RWPE2 (cell line): ENCODE results near the gene DNAAF2.

Source experiments
- ATAC-seq: fragments of 200-7000 bp; cut with Tn5 transposase; 3 replicates; pipeline ENCODE4 v1.9.1; 2021; ENCODE audit warnings: low read depth
- DNase-seq: peaks from one replicate; pipeline ENCODE4 v3.0.0-alpha.2; 2020; ENCODE audit warnings: low spot score
- H3K27ac ChIP-seq: fragments of 450-650 bp; 2 replicates; pipeline ENCODE4 v1.5.1; 2017; ENCODE audit warnings: mild to moderate bottlenecking; ENCODE audit not compliant: poor library complexity, severe bottlenecking
- H3K27me3 ChIP-seq: fragments of 250-450 bp; sonication (Bioruptor Pico); 2 replicates; pipeline ENCODE4 v1.5.1; 2021; ENCODE audit warnings: mild to moderate bottlenecking, moderate library complexity; ENCODE audit not compliant: insufficient read depth, poor library complexity, severe bottlenecking
- H3K36me3 ChIP-seq: fragments of 250-450 bp; sonication (Bioruptor Pico); 2 replicates; pipeline ENCODE4 v1.5.1; 2020; ENCODE audit warnings: low read depth, mild to moderate bottlenecking, moderate library complexity
- H3K4me1 ChIP-seq: fragments of 250-450 bp; sonication (Bioruptor Pico); 2 replicates; pipeline ENCODE4 v1.5.1; 2021; ENCODE audit warnings: mild to moderate bottlenecking, moderate library complexity; ENCODE audit not compliant: insufficient read depth, poor library complexity, severe bottlenecking
- H3K4me3 ChIP-seq: fragments of 250-450 bp; sonication (Bioruptor Pico); 2 replicates; pipeline ENCODE4 v1.5.1; 2021; ENCODE audit warnings: mild to moderate bottlenecking, moderate library complexity; ENCODE audit not compliant: severe bottlenecking
- H3K9me3 ChIP-seq: fragments of 250-450 bp; sonication (Bioruptor Pico); 2 replicates; pipeline ENCODE4 v1.5.1; 2021; ENCODE audit warnings: mild to moderate bottlenecking, moderate library complexity; ENCODE audit not compliant: severe bottlenecking
- TF ChIP-seq, protein P1 (sequence below): fragments of 450-650 bp; IDR thresholded peaks from one replicate; pipeline ENCODE4 v1.5.1; 2017; ENCODE audit warnings: mild to moderate bottlenecking, moderate library complexity; ENCODE audit not compliant: poor library complexity, severe bottlenecking

Gene DNAAF2

GRCh38 chr14:49598485-49599300 is 36.4 kb downstream of the DNAAF2 start, which contains the start of gene LRR1:
LRR1 (plus strand) TSS chr14:49598940; CDS start chr14:49599021, 81 bp downstream.
- peak within 1 kb of the TSS; percentile 82 for H3K27ac ChIP-seq
- peak within 1 kb of the TSS; percentile 93 for H3K4me3 ChIP-seq
- no peaks in the 10 kb centered on the region for H3K9me3 ChIP-seq
- peaks cover 24% of the 10 kb centered on the region for H3K36me3 ChIP-seq
- peak; percentile 93 for DNase-seq
- peaks cover 22% of the 10 kb centered on the region for H3K4me1 ChIP-seq
- TF ChIP-seq, protein P1, sequence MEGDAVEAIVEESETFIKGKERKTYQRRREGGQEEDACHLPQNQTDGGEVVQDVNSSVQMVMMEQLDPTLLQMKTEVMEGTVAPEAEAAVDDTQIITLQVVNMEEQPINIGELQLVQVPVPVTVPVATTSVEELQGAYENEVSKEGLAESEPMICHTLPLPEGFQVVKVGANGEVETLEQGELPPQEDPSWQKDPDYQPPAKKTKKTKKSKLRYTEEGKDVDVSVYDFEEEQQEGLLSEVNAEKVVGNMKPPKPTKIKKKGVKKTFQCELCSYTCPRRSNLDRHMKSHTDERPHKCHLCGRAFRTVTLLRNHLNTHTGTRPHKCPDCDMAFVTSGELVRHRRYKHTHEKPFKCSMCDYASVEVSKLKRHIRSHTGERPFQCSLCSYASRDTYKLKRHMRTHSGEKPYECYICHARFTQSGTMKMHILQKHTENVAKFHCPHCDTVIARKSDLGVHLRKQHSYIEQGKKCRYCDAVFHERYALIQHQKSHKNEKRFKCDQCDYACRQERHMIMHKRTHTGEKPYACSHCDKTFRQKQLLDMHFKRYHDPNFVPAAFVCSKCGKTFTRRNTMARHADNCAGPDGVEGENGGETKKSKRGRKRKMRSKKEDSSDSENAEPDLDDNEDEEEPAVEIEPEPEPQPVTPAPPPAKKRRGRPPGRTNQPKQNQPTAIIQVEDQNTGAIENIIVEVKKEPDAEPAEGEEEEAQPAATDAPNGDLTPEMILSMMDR = no peak
- peak; percentile 81 for ATAC-seq
- H3K27me3 ChIP-seq = no peaks in the 10 kb centered on the region

- no peaks in the 10 kb centered on the region for H3K9me3 ChIP-seq
- H3K4me1 ChIP-seq = peaks cover 22% of the 10 kb centered on the region
- H3K27ac ChIP-seq = peak overlapping the region; percentile 82
- peak overlapping the region; percentile 93 for H3K4me3 ChIP-seq
- ATAC-seq = peak; percentile 5; the same call in 2 of the 3 replicates
- H3K36me3 ChIP-seq = peaks cover 22% of the 10 kb centered on the region
- no peaks in the 10 kb centered on the region for H3K27me3 ChIP-seq
- DNase-seq = no peak
- TF ChIP-seq, protein P1 = no peak
These were observed 36.9 kb downstream of the DNAAF2 start for GRCh38 chr14:49598189-49598484.

DNA sequence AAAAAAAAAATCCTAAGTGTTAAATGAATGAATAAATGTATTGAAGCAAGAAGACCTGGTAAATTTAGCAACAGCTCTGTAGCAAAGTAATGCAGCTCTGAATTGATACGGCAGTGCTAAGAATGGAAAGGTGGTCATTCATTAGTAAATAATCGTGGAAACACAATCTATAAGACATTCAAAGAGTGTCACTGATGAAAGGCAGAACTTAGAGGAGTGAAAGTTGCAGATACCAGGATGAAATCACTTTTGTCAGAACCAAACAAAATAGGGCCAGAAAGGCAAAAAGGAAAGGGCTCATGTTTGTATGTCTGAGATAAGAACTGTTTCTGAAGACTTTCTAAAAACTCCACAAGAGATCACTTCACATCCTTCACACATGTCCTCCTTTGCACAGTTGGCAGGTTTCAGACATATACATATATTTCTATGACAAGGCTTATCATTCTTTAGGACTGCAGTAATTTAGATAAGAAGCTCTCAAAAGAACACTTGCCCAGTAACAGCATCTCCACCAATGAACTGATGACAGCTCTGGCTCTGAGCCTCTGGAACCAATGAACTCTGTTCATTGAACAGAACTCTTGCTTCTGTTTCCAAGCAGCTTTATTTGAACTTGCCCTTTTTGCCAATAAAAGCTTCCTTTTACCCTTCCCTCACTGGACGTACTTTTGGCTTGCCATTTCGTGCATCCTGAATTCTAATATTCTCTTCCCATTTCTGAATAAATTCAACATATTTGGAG is 40.5 kb downstream of the DNAAF2 start:
- DNase-seq (no peak), ATAC-seq (no peak)
- no peaks in the 10 kb centered on the region for H3K36me3 ChIP-seq
- peaks cover 14% of the 10 kb centered on the region for H3K4me1 ChIP-seq
- TF ChIP-seq, protein P1 = no peak
- H3K9me3 ChIP-seq = no peaks in the 10 kb centered on the region
- H3K27me3 ChIP-seq = no peaks in the 10 kb centered on the region
- peak overlapping the region; percentile 17 for H3K27ac ChIP-seq
- no peak overlapping the region for H3K4me3 ChIP-seq

- Histone ChIP-seq H3K27ac (no peak overlapping the region), H3K9me3 (no peaks in the 10 kb centered on the region), H3K4me1 (peaks cover 14% of the 10 kb centered on the region), H3K36me3 (no peaks in the 10 kb centered on the region), H3K4me3 (no peak overlapping the region), H3K27me3 (no peaks in the 10 kb centered on the region)
- TF ChIP-seq, protein P1 = peak; percentile 8
- ATAC-seq = peak; percentile 69
- DNase-seq = no peak
These were observed 42.0 kb downstream of the DNAAF2 start for GRCh38 chr14:49593016-49593415.

DNA sequence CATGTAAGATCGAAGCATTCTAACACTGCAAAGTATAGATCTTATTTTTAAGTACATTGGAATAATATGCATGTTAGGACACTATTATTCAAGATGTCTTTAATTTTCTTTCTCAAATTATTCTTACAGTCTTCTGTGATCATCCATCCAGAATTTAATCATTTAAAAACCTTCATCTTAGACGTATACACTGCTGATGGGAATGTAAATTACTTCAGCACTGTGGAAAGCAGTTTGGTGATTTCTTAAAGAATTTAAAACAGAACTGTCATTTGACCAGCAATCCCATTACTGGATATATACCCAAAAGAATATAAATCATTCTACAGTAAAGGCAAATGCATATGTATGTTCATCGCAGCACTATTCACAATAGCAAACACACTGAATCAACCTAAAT is 45.7 kb downstream of the DNAAF2 start:
- H3K9me3 ChIP-seq = no peaks in the 10 kb centered on the region

More for the DNA sequence above, 45.7 kb downstream of the DNAAF2 start:
- TF ChIP-seq, protein P1 = no peak
- peaks cover 5% of the 10 kb centered on the region for H3K4me1 ChIP-seq
- no peak overlapping the region for H3K4me3 ChIP-seq
- DNase-seq (no peak), ATAC-seq (no peak)
- H3K27ac ChIP-seq = no peak overlapping the region
- peaks cover 17% of the 10 kb centered on the region for H3K36me3 ChIP-seq
- H3K27me3 ChIP-seq = no peaks in the 10 kb centered on the region
